ENCODE data around the gene MCOLN2.

Gene MCOLN2

GRCh38 chr1:84985365-84985764 is 11.5 kb downstream of the MCOLN2 start:
- no peak for TF ChIP-seq CTCF (conservative IDR thresholded peaks at IDR 0.05; ENCODE audit: control insufficient read depth, insufficient read depth, low read depth, low read length)
- DNase-seq (ENCODE audit: low read depth): no peak

GRCh38 chr1:84982395-84982794 is 14.5 kb downstream of the MCOLN2 start:
- H3K4me3 ChIP-seq (ENCODE audit: control insufficient read depth, low read depth, low read length): no peak overlapping the region
- TF ChIP-seq CTCF (conservative IDR thresholded peaks at IDR 0.05; ENCODE audit: control insufficient read depth, insufficient read depth, low read depth, low read length): no peak
- no peak for DNase-seq (ENCODE audit: low read depth)

More at GRCh38 chr1:84985365-84985764, 11.5 kb downstream of the MCOLN2 start:
- H3K4me3 ChIP-seq (ENCODE audit: control insufficient read depth, low read depth, low read length): no peak overlapping the region

- no peak for TF ChIP-seq CTCF (conservative IDR thresholded peaks at IDR 0.05; ENCODE audit: control insufficient read depth, insufficient read depth, low read depth, low read length)
- no peak for DNase-seq (ENCODE audit: low read depth)
- no peak overlapping the region for H3K4me3 ChIP-seq (ENCODE audit: control insufficient read depth, low read depth, low read length)
Measured at GRCh38 chr1:84975035-84975434, 21.9 kb downstream of the MCOLN2 start.

GRCh38 chr1:84973498-84974334 is 23.2 kb downstream of the MCOLN2 start:
- peak; percentile 16 for TF ChIP-seq CTCF (conservative IDR thresholded peaks at IDR 0.05; ENCODE audit: control insufficient read depth, insufficient read depth, low read depth, low read length)
- peak; percentile 62 for DNase-seq (ENCODE audit: low read depth)

GRCh38 chr1:84972377-84972987 is 24.4 kb downstream of the MCOLN2 start:
- TF ChIP-seq CTCF (conservative IDR thresholded peaks at IDR 0.05; ENCODE audit: control insufficient read depth, insufficient read depth, low read depth, low read length): no peak
- H3K4me3 ChIP-seq (ENCODE audit: control insufficient read depth, low read depth, low read length): no peak overlapping the region
- peak; percentile 40 for DNase-seq (ENCODE audit: low read depth)

More at GRCh38 chr1:84973498-84974334, 23.2 kb downstream of the MCOLN2 start:
- no peak overlapping the region for H3K4me3 ChIP-seq (ENCODE audit: control insufficient read depth, low read depth, low read length)

GRCh38 chr1:84971957-84972356 is 25.0 kb downstream of the MCOLN2 start:
- TF ChIP-seq CTCF (conservative IDR thresholded peaks at IDR 0.05; ENCODE audit: control insufficient read depth, insufficient read depth, low read depth, low read length): no peak
- no peak overlapping the region for H3K4me3 ChIP-seq (ENCODE audit: control insufficient read depth, low read depth, low read length)
- no peak for DNase-seq (ENCODE audit: low read depth)

All from fibroblast of mammary gland (primary cell).